Testis (tissue), 2 donors: ENCODE results near the gene FREM1.

Experiments
- POLR2A ChIP-seq: fragments of 450-650 bp; IDR thresholded peaks from one replicate; pipeline ENCODE4 v1.6.1; 2017; ENCODE audit warnings: antibody characterized with exemption, mild to moderate bottlenecking, moderate library complexity
- TF ChIP-seq, protein P1 (sequence below), 3 experiments: fragments of 450-650 bp in 2 of 3; fragments of 200-600 bp in 1 of 3; sonication (generic) in 1 of 3; IDR thresholded peaks; one replicate each; pipeline ENCODE4 v1.5.1; 2016 to 2019; ENCODE audit warnings: antibody characterized with exemption in 3 of 3, mild to moderate bottlenecking in 2 of 3, moderate library complexity in 1 of 3

DNA sequence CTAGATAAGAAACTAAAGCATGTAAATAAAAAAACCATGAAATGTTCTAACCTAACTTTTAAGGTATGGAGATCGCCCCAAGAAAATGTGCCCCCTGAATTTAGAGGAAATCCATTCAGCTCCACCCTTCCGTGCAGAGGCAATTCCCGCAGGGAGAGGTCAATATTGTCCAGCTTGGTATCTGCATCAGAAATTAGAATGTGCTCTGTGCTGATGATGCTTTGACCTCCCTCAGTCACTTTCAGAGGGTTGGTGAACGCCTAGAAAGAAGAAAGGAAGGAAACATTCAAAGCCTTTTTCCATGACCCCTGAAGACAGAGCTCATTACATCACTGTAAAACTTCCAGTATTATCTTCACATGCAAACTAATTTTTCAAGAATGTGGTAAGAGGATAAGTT, 91.0 kb downstream of the FREM1 start:
- TF ChIP-seq, protein P1, sequence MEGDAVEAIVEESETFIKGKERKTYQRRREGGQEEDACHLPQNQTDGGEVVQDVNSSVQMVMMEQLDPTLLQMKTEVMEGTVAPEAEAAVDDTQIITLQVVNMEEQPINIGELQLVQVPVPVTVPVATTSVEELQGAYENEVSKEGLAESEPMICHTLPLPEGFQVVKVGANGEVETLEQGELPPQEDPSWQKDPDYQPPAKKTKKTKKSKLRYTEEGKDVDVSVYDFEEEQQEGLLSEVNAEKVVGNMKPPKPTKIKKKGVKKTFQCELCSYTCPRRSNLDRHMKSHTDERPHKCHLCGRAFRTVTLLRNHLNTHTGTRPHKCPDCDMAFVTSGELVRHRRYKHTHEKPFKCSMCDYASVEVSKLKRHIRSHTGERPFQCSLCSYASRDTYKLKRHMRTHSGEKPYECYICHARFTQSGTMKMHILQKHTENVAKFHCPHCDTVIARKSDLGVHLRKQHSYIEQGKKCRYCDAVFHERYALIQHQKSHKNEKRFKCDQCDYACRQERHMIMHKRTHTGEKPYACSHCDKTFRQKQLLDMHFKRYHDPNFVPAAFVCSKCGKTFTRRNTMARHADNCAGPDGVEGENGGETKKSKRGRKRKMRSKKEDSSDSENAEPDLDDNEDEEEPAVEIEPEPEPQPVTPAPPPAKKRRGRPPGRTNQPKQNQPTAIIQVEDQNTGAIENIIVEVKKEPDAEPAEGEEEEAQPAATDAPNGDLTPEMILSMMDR (IDR thresholded peaks at IDR 0.05), result no peak
- TF ChIP-seq POLR2A, result no peak
